Thymus (tissue), 11 donors: Measurements from ENCODE around the gene TRIM63. TPM values are rescaled to one million over a fixed set of nuclear protein-coding genes. Genes with fewer than 3 reads are reported as not detected.
A peak's percentile ranks its signal among the peaks of the same experiment; 100 is the strongest.

ENCODE experiments used
- DNase-seq, 9 donors: peaks; one replicate each; pipeline ENCODE4 v3.0.0-alpha.2; 2013; ENCODE audit warnings: low spot score in 9 of 9, low read depth in 6 of 9, missing footprints in 1 of 9
- H3K27ac ChIP-seq, 2 donors: one replicate each; pipeline ENCODE4 v1.5.1; 2013; ENCODE audit warnings: control low read depth in 1 of 2, low read depth in 1 of 2, low read length in 1 of 2, mild to moderate bottlenecking in 1 of 2, moderate library complexity in 1 of 2
- H3K27me3 ChIP-seq, 2 donors: one replicate each; pipeline ENCODE4 v1.5.1; 2013; ENCODE audit warnings: low read length in 1 of 2; ENCODE audit not compliant: control insufficient read depth in 2 of 2, insufficient read depth in 1 of 2
- H3K36me3 ChIP-seq, 2 donors: one replicate each; pipeline ENCODE4 v1.5.1; 2013; ENCODE audit warnings: low read length in 1 of 2, mild to moderate bottlenecking in 1 of 2, moderate library complexity in 1 of 2; ENCODE audit not compliant: control insufficient read depth in 2 of 2, insufficient read depth in 2 of 2
- H3K4me1 ChIP-seq, 2 donors: one replicate each; pipeline ENCODE4 v1.5.1; 2013; ENCODE audit warnings: low read length in 2 of 2; ENCODE audit not compliant: control insufficient read depth in 2 of 2, insufficient read depth in 2 of 2
- H3K4me3 ChIP-seq, 2 donors: one replicate each; pipeline ENCODE4 v1.5.1; 2013; ENCODE audit warnings: low read length in 2 of 2, control low read depth in 1 of 2, mild to moderate bottlenecking in 1 of 2
- H3K9me3 ChIP-seq, 2 donors: one replicate each; pipeline ENCODE4 v1.5.1; 2013; ENCODE audit warnings: low read length in 1 of 2, mild to moderate bottlenecking in 1 of 2; ENCODE audit not compliant: control insufficient read depth in 2 of 2, insufficient read depth in 1 of 2
- WGBS: extraction: QIAGEN DNeasy Blood & Tissue Kit; methylation state at CpG from one replicate; pipeline ENCODE4 v1.1.7; 2013; 5-methylcytosine and 5-hydroxymethylcytosine counted together
- polyA plus RNA-seq: library from polyadenylated mRNA; stranded (reverse); fragments of 200-250 nt; gene quantifications from one replicate; pipeline ENCODE4 v1.2.3, GENCODE V29; 2013
- total RNA-seq: library from RNA; stranded (reverse); fragments of 120-200 nt; gene quantifications from one replicate; pipeline ENCODE4 v1.2.4, GENCODE V29; 2013
- donor health status: healthy.

Gene TRIM63
- total and polyA plus RNA-seq, 2 donors = 0.09 to 1.0 TPM

GRCh38 chr1:26020330-26020768 is 47.1 kb downstream of the TRIM63 start:
- no peak for DNase-seq
- H3K4me1 ChIP-seq = peaks cover 23 to 77% of the 10 kb centered on the region in 2 donors
- H3K27me3 ChIP-seq = no peaks in the 10 kb centered on the region
- 96% methylated on average over 6 of the region's 6 CpGs for whole genome bisulfite sequencing
- no peak overlapping the region for H3K4me3 ChIP-seq
- H3K36me3 ChIP-seq = no peaks in the 10 kb centered on the region
- no peaks in the 10 kb centered on the region for H3K9me3 ChIP-seq
- H3K27ac ChIP-seq = no peak overlapping the region

- Histone ChIP-seq H3K27me3 (no peaks in the 10 kb centered on the region), H3K27ac (no peak overlapping the region), H3K4me1 (peaks cover 23 to 81% of the 10 kb centered on the region in 2 donors), H3K4me3 (no peak overlapping the region), H3K36me3 (no peaks in the 10 kb centered on the region), H3K9me3 (no peaks in the 10 kb centered on the region)
- peak in 1 of 9 donors; percentile 52 for DNase-seq
- 60% methylated on average over 8 of the region's 8 CpGs for WGBS
Measured at GRCh38 chr1:26019641-26020315, 47.7 kb downstream of the TRIM63 start.

- H3K36me3 ChIP-seq = no peaks in the 10 kb centered on the region
- H3K4me3 ChIP-seq = no peak overlapping the region
- H3K4me1 ChIP-seq = peaks cover 23 to 82% of the 10 kb centered on the region in 2 donors
- no peaks in the 10 kb centered on the region for H3K27me3 ChIP-seq
- peak overlapping the region; percentile 89 to 98 for H3K27ac ChIP-seq
- no peak for DNase-seq
- WGBS = 78% methylated on average over 6 of the region's 6 CpGs
- H3K9me3 ChIP-seq = no peaks in the 10 kb centered on the region
Measured at GRCh38 chr1:26017606-26018005, 49.8 kb downstream of the TRIM63 start.

- peak in 8 of 9 donors; percentile 65 to 94 (median 76) for DNase-seq
- WGBS = 8% methylated on average over 6 of the region's 6 CpGs
- Histone ChIP-seq H3K27ac (peak overlapping the region; percentile 89 to 98), H3K4me1 (peaks cover 23 to 79% of the 10 kb centered on the region in 2 donors), H3K9me3 (no peaks in the 10 kb centered on the region), H3K27me3 (no peaks in the 10 kb centered on the region), H3K4me3 (no peak overlapping the region), H3K36me3 (no peaks in the 10 kb centered on the region)
Measured at GRCh38 chr1:26016953-26017545, 50.4 kb downstream of the TRIM63 start.

GRCh38 chr1:26016258-26016952 is 51.0 kb downstream of the TRIM63 start:
- WGBS = 65% methylated on average over 10 of the region's 10 CpGs
- peak in 5 of 9 donors; percentile 50 to 84 (median 66) for DNase-seq
- peaks cover 23 to 72% of the 10 kb centered on the region in 2 donors for H3K4me1 ChIP-seq
- no peak overlapping the region for H3K4me3 ChIP-seq
- H3K27me3 ChIP-seq = no peaks in the 10 kb centered on the region
- no peaks in the 10 kb centered on the region for H3K36me3 ChIP-seq
- peak overlapping the region; percentile 89 to 98 for H3K27ac ChIP-seq
- H3K9me3 ChIP-seq = no peaks in the 10 kb centered on the region

GRCh38 chr1:26015358-26015757 is 52.1 kb downstream of the TRIM63 start:
- Histone ChIP-seq H3K27me3 (no peaks in the 10 kb centered on the region), H3K36me3 (no peaks in the 10 kb centered on the region), H3K4me3 (no peak overlapping the region), H3K9me3 (no peaks in the 10 kb centered on the region), H3K27ac (no peak overlapping the region), H3K4me1 (peaks cover 23 to 62% of the 10 kb centered on the region in 2 donors)
- 95% methylated on average over 2 of the region's 2 CpGs for WGBS
- DNase-seq = no peak

GRCh38 chr1:26014179-26014578 is 53.3 kb downstream of the TRIM63 start:
- no peak overlapping the region for H3K27ac ChIP-seq
- WGBS = 98% methylated on average over 2 of the region's 2 CpGs
- no peak for DNase-seq

GRCh38 chr1:26012864-26013263 is 54.6 kb downstream of the TRIM63 start:
- peaks cover 17 to 47% of the 10 kb centered on the region in 2 donors for H3K4me1 ChIP-seq
- H3K27ac ChIP-seq = no peak overlapping the region
- no peaks in the 10 kb centered on the region for H3K36me3 ChIP-seq
- H3K4me3 ChIP-seq = no peak overlapping the region
- no peak for DNase-seq
- H3K27me3 ChIP-seq = no peaks in the 10 kb centered on the region
- H3K9me3 ChIP-seq = no peaks in the 10 kb centered on the region
- 91% methylated on average over 3 of the region's 3 CpGs for WGBS

More at GRCh38 chr1:26014179-26014578, 53.3 kb downstream of the TRIM63 start:
- H3K36me3 ChIP-seq = no peaks in the 10 kb centered on the region
- no peaks in the 10 kb centered on the region for H3K27me3 ChIP-seq
- no peak overlapping the region for H3K4me3 ChIP-seq
- H3K4me1 ChIP-seq = peaks cover 19 to 56% of the 10 kb centered on the region in 2 donors
- no peaks in the 10 kb centered on the region for H3K9me3 ChIP-seq

GRCh38 chr1:26010825-26011224 is 56.6 kb downstream of the TRIM63 start:
- Histone ChIP-seq H3K4me1 (peaks cover 0 to 27% of the 10 kb centered on the region in 2 donors), H3K9me3 (no peaks in the 10 kb centered on the region), H3K36me3 (no peaks in the 10 kb centered on the region), H3K27me3 (no peaks in the 10 kb centered on the region), H3K27ac (no peak overlapping the region), H3K4me3 (no peak overlapping the region)
- WGBS = 96% methylated on average over 3 of the region's 3 CpGs
- DNase-seq = no peak
